Activated CD4-positive, alpha-beta T cell treated with anti-CD3 and anti-CD28 coated beads for 48 hours (primary cell): ENCODE results near the gene NT5E.

Experiments
- DNase-seq: peaks from one replicate; pipeline ENCODE4 v3.0.0-alpha.2; 2020

NT5E gene

GRCh38 chr6:85460921-85461797, 11.3 kb downstream of the NT5E start:
- peak; percentile 59 for DNase-seq

GRCh38 chr6:85461798-85462170, 11.9 kb downstream of the NT5E start:
- no peak for DNase-seq

GRCh38 chr6:85462673-85463072, 12.8 kb downstream of the NT5E start:
- no peak for DNase-seq

- no peak for DNase-seq
Measured at GRCh38 chr6:85463621-85464259, 13.9 kb downstream of the NT5E start.

GRCh38 chr6:85464260-85464644, 14.4 kb downstream of the NT5E start:
- peak; percentile 67 for DNase-seq

- DNase-seq: peak; percentile 58
Measured at GRCh38 chr6:85464722-85465150, 14.9 kb downstream of the NT5E start.

- DNase-seq: no peak
Measured at GRCh38 chr6:85465762-85466161, 15.9 kb downstream of the NT5E start.

- DNase-seq: no peak
Measured at GRCh38 chr6:85468326-85468725, 18.4 kb downstream of the NT5E start.

- DNase-seq: no peak
Measured at GRCh38 chr6:85469276-85470022, 19.6 kb downstream of the NT5E start.

- DNase-seq: no peak
Measured at GRCh38 chr6:85470023-85470410, 20.1 kb downstream of the NT5E start.

GRCh38 chr6:85472744-85473143, 22.9 kb downstream of the NT5E start:
- DNase-seq: no peak

GRCh38 chr6:85473748-85474147, 23.9 kb downstream of the NT5E start:
- no peak for DNase-seq

GRCh38 chr6:85476532-85476931, 26.6 kb downstream of the NT5E start:
- DNase-seq: no peak

- no peak for DNase-seq
Measured at GRCh38 chr6:85479208-85479607, 29.3 kb downstream of the NT5E start.

- DNase-seq: no peak
Measured at GRCh38 chr6:85482206-85482904, 32.5 kb downstream of the NT5E start.

GRCh38 chr6:85482905-85483700, 33.2 kb downstream of the NT5E start:
- DNase-seq: peak; percentile 89

GRCh38 chr6:85483846-85484245, 34.0 kb downstream of the NT5E start:
- no peak for DNase-seq

GRCh38 chr6:85484948-85485347, 35.1 kb downstream of the NT5E start:
- no peak for DNase-seq

GRCh38 chr6:85490516-85491248, 40.8 kb downstream of the NT5E start:
- no peak for DNase-seq

- no peak for DNase-seq
Measured at GRCh38 chr6:85493389-85493788, 43.5 kb downstream of the NT5E start.
